Stimulated activated CD8-positive, alpha-beta memory T cell treated with anti-CD3 and anti-CD28 coated beads, Interleukin-2, amount 100 ng/mL, for 48 hours (primary cell): Measurements from ENCODE around the gene MID1.

Experiments
- DNase-seq, 2 donors: peaks; one replicate each; pipeline ENCODE4 v3.0.0-alpha.2; 2020; ENCODE audit warnings: low read depth in 2 of 2

MID1 gene

DNA sequence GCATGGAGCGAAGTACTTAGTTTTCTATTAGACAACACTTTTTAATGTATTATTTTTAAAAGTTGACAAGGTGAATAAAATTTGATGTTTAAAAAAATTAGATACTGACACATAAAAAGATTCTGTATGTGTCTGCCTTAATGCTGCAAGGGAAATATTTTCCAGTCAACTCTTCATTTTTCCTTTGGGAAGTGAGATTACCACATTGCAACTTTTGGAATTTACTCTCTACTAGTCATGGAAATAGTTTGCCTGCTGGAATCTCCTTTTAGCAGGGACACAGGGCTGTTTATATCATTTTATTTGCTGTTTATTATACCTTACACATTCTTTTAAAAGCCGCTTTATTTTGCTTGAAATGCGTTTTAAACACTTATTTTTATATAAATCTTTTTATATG is 135.1 kb downstream of the MID1 start:
- no peak for DNase-seq

DNA sequence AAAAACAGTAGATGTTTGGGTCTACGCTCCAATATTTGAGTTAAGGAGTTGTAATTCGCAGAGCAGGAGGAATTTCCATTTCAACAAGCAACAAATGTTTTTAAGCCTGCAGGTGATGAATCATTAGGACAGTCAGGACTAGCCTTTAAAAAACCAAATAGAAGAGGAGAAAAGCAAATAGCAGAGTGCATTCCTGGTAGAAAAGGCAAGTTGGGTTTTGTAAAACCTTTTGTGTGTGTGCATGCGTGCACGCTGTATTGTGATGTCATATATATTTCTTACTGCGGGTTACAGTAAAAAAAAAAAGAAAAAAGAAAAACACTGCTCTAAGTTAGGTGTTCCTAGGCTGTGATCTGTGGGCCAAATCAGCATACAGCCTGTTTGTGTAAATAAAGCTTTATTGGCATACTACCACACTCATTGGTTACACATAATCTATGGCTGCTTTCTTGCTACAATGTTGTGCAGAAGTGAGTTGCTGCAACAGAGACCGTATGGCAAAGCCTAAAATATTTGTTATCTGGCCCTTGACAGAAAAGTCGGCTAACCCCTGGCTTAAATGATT is 135.6 kb downstream of the MID1 start:
- DNase-seq: no peak

DNA sequence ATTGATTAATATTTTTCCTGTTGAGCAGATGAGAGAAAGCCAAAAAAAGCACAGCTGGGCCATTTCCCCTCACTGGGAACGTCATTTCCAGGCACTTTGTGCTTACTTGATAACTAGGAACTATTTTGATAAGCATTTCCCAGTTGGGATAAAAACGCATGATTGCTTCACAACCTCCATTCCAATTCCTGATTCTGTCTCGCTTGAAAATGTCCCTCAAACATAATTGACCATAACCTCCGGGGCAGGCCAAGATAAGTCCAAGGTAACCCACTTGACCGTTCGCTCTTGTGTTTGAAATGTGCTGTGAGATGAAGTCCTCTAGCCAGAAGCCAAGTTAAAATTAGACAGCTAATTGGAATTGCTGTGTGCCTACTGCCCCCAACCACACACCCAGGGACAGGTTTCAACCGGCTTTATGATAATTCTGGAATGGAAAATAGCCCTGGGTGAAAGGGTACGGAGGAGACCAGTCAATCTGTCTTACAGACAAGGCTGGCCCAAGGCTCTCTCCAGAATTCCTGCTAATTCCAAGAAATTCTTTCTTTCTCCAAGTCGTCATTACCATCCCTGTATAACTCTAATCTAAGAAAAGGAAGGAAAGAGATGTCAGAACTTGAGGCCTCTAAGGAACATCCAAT is 137.1 kb downstream of the MID1 start:
- no peak for DNase-seq

DNA sequence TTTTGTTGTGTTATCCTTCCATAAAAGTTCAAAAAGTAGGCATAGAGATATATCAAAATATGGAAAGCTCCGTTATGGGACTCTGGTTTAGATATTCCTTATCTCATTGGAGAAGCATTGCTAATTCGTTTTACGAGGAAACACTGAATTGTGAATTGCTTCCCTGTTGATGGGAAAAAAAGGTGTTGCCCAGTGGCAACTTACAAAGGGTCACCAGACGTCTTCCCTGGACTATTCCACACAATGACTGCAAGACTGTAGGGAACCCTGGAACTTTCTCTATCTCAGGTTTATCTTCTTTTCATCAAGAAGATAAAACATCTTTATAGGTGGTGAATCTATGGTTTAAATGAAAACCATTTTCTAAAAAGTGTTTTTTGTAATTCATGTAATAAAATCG is 137.7 kb downstream of the MID1 start:
- DNase-seq: no peak

DNA sequence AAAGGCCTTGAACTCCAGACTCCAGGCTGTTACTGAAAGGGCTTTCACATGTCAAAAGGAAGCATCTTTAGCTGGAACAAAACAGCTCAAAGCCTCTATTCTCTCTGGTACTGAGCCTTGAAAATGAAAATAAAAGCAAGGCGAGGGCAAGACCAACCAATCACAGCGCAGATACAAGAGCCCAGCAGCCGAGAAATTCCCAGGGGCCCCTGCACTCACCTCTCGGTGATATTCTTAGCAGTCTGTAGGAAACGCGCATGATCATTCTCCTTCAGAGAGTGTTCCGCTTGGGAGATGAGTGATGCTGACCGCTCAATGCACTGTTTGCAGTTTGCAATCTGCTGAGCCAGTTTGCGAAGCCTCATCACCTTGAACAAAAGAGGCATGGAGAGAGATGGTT is 138.1 kb downstream of the MID1 start:
- no peak for DNase-seq

DNA sequence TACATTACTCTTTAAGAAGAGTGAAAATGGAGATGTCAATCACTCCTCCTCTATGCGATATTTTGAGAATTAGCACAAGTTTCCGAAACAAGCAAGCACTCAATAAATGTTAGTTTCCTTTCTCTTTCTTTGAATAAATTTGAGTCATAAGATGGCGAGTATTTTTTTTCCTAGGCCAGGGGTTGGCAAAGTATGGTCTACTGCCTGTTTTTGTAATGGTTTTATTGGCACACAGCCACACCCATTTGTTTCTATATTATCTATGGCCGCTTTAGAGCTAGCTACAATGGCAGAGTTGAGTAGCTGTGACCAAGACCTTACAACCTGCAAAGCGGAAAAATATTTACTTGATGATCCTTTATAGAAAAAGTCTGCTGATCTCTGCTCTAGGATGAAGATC is 139.5 kb downstream of the MID1 start:
- no peak for DNase-seq

DNA sequence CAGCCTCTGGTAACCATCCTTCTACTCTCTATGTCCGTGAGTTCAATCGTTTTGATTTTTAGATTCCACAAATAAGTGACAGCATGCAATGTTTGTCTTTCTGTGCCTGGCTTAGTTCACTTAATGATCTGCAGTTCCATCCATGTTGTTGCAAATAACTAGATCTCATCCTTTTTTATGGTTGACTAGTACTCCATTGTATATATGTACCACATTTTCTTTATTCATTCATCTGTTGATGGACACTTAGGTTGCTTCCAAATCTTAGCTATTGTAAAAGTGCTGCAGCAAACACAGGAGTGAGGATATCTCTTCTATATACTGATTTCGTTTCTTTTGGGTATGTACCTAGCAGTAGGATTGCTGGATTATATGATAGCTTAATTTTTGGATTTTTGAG is 140.9 kb downstream of the MID1 start:
- no peak for DNase-seq

DNA sequence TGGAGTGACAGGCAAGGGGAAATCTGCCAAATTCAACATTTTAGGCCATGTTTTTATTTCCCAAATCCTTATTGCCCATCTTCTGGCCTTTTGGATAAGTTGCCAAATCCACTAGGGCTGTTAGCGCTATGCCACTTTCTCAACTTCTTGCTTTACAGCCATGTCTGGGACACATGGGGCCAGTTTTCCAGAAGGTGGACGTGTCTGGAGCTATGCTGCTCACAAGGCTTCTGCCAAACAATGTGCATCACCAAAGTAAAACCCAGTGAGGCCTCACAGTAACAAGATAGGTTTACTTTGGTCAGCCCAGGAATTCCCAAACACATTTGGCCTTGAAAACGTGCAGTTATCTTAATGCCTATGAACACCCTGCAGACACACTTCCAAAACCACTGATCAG is 142.9 kb downstream of the MID1 start:
- no peak for DNase-seq

DNA sequence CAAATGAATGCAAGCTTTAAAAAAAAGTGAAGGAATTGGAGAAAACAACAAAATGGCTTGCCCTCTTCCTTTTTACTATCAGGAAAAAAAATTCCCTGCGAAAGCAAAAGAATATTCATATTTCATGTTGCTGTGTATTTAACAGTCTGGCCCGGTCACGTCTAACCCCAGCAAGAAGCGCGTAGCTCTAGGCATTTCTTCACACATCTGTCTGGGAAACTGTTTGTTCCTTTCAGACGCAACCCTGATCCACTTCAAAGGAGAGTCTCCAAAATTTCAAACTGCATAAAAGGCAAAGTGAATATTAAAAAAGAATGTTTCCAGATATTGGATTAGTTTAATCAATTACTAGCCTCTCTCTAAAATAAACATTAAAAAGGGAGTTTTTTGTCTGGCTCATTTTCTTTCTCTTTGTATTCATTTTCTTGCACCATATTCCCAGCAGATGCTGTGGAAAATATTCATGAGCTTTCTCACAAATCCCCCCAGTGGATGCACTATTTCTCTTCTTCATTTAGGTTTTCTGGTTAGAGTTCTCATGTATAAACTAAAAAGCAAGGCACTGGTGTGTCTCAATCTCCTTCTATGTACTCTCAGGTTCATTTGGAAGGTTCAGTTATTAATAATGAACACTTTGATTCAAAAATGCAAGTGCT is 145.3 kb downstream of the MID1 start:
- no peak for DNase-seq

DNA sequence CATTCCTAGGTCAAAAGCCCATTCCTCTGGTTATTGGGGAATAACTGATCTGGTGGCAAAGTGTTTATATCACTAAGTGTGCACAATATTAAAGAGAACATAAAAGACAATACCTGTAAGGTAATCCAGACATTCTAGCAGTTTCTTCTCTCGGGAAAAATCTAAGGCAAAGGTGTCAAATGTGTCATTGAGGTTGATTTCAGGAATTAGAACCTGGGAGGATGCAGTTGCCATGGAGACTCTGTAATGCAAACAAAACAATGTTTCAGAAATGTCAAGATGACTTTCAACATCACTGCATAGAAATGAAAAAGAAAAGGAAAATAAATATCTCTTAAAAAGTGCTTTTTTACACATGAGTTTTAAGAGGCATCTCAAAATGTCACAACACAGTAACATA is 145.9 kb downstream of the MID1 start:
- DNase-seq: no peak

DNA sequence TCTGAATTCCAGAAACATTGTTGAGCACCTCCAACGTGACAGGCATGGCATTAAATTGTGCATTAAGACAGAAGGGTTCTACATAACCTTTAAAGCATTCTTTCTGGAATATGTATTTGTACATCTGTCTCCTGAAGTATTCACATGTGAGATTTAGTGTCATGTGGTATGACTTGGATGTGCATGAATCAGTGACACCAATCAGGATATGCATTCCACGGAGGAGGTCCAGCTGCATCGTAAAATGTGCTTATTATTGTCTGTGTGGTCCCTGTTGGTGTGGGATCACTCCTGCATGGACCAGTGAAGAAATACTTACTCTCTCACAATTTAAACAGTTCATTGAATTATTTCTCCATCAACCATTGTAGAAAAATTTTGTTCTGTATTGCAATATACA is 149.0 kb downstream of the MID1 start:
- no peak for DNase-seq

DNA sequence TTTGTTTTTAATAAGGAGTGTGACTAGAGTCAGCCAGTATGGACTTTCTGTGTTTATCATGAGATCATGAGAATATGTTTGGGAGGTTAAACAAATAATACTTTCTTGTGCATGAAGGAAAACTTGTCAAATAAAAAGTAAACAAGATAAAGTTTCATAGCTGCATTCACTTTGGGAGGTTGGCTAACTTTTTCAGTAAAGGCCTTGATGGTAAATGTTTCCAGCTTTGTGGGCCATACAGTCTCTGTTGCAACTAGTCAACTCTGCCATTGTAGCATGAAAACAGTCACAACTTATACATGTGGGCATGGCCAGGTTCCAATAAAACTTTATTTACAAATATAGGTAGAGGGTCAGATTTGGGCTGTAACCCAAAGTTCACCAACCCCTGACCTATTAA is 150.4 kb downstream of the MID1 start:
- DNase-seq: no peak

DNA sequence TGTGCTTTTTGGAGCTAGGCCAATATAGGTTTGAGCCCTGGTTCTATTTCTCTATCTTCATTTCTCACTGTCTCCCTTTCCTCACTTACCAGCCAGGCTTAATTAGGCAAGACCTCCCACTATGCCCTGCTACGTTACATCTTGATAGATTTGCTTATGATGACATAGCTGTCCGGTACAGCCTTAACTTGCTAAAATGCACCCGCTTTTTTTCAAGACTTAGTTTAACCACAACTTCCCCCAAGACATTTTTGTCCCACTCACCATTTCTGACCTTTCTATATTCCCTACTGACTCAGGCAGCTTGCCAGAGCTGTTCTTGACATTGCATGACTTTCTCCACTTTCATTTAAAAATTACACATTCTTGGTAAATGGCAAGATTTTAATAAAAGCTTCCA is 152.6 kb downstream of the MID1 start:
- no peak for DNase-seq

DNA sequence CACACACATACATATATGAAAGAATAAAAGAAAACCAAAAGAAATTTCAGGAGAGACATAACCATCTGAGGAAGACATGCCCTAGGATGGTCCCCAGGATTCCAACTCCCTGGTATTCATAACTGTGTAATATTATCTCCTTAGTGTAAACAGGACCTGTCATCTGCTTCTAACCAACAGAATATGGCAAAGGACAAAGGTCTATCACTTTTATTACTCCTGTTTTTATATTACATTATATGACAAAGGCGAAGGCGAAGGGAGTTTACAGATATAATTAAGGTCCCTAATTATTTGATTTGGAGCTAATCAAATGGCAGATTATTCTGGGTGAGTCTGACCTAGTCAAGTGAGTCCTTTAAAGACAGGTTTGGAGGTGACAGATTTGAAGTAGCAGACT is 155.1 kb downstream of the MID1 start:
- DNase-seq: no peak

DNA sequence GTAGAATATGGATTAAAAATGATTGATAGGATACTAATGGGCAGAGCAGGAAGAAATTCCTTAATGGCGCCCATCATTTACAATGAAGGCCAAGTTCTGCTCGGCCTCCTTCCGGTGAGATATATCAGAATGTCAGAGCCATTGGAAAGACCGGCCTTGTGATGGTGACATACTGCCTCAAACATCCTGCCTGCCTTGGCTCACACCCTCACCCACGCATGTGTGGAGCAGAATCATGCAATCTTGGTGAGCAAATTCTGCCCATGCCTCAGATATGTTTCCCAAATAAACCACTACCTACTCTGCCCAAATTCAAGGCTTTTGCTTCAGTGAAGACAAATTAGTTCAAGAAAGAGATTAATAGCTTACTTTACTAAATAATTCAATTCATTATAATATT is 163.3 kb downstream of the MID1 start:
- no peak for DNase-seq

DNA sequence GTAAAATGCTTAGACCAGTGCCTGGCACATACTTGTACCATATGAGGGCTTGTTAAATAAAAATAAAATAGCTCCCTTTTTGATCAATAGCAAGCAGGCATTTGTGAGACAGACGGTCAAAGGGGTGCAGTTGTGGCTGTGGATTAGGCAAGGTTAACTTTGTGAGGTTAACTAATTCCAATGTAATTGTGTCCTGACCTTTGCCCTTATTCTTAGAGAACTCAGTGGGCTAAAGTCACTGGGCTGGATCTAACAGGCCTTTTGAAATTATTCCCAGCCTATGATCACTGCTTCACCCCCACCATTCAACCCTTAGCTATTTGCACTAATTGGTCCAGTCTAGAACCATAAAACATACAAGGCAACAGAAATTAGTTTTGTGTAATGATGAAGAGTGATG is 166.4 kb downstream of the MID1 start:
- no peak for DNase-seq

DNA sequence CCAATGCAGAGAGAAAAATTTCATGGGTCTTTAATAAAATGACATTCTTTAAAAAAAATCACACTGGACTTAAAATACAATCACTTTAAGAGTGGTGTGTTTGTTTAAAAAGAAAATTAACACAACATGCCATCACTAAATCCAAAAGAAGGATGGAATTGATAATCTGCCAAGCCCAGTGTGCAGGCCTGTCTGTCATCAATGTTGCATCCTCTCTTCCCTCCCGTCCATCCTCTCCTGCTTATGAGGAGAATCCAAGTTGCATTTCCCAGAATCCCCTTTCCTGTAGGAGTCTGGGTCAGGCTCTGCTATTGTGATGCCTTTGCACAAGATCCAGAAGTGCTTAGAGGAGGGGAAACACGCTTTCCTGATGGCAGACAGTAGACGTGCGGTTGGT is 169.4 kb downstream of the MID1 start:
- no peak for DNase-seq

DNA sequence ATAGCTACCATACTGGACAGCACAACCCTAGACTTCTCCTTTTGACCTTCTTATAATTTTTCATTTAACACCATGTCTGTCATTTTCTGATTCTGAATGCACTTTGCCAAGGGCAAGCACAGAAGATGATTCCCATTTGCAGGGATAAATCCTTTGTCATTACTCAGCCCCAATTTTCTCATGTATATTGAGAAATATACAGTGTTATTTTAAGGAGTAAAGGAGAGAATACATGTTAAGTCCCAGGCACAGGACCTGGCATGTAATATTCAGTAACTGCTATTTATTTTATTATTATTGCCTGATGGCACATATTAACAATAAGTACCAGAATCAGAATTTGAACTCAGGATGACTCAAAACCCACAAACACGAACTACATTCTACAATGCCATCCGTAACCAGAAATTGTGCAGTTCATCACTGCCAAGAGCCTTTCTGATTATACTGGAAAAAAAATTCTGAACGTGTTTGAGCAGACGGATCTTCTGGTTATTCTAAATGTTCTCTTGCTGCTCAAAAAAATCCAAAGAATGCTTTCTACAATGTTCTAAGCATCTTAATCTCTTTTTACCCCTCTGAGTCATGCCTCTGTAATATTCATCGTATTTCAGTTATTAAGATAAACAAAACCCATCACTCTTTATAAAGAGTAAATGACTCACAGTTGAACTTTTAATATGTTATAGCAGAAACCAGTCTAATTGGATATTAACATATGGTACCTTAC is 170.0 kb downstream of the MID1 start:
- no peak for DNase-seq

DNA sequence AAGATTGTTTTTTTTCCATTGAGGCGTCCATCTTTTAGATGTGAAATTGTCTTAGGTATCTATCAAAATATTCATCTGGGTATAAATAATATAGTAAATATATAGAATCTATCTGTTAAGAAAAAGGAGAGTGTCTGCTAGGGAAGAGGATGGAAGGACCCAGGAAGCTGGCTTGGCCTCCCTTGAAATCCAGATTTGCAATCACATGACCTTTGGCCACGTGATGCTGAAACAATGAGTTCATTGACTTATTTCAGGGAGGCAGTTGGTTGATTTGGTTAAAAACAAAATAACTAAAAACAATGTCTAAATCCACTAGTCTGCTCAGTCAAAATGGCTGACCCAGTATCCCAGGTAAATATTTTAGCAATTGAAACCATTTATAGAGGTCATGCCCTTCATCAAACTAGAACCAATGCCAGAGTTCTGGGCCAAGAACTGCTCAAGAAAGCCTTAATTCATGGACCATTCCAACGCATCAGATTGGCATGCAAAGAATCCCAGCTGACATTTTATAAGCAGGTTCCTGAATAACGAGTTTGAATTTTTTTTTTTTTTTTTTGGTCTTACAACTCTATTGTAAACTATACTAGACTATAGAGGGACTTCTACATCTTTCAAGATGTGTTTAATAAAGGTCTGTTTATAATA is 172.7 kb downstream of the MID1 start:
- no peak for DNase-seq

DNA sequence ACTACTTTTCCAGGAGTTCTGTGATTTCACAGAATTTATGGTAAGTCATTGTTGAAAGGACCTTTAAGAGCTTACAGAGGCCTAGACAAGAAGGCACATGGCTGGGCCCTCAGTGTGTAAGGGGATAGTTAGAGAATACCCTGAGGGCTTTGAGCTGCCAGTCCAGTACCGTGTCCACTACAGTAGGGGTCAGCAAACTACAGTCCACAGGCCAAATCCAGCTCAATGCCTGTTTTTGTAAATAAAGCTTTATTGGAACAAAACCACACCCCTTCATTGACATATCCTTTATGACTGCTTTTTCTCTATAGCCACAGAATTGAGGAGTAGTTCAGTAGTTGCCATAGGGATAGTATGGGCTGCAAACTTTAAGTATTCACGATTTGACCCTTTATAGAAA is 176.2 kb downstream of the MID1 start:
- no peak for DNase-seq

DNA sequence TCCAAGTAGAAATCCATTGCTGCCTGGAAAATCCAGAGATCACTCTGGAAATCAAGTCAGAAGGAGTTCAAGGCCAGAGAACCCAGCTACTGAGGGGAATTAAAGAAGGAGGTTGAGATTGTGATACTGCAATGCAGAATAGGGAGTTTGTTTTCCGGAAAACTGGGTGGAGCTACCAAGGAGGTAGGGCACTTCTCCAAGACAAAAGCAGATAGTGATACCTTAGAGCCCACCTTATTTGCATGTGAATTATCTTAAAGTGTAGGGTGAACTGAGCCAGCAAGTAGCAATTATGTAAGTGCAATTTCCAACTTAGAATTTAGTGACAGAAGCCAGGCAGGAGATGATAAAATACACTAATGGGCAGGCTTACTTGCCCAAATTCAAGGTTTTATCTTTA is 178.9 kb downstream of the MID1 start:
- no peak for DNase-seq

DNA sequence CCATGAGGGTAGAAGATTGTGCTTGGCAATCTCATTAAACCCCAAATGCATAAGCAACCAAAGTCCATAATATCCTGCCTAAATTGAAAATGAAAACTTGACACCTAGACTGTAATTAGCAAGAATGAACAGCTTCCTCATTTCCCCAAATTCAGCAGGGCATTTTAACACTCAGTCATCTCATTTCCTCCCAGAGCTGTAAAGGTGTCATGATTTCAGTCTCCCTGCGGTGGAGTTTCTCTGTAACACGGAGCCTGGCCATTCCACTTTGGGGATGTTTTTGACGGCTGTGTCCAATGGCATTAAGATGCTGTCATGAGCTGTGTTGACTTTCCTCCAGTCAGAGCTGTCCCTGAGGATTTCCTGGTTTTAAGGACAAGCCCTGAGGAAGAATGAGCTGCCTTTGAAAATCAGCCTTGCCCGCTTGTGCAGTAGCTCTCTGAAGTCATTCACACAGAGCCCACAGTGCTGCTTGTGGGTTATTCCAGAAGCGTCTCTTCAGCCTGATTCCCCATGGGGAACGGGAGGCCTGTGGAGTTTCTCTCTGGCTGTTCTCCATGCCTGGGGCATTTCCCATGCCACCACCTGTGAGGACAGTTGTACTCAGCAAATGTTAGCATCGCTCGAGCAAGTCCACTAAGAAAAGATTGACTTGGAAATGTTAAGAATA is 187.0 kb downstream of the MID1 start:
- DNase-seq: no peak
